GM21381 (cell line): ENCODE results near the gene SLC25A24.

ENCODE experiments used
- ATAC-seq: cut with Tn5 transposase; IDR thresholded peaks from one replicate; pipeline ENCODE4 v1.9.1; 2021; ENCODE audit warnings: mild to moderate bottlenecking, moderate library complexity; ENCODE audit not compliant: unreplicated experiment

The SLC25A24 gene

GRCh38 chr1:108108119-108108518 is 92.0 kb downstream of the SLC25A24 start:
- no peak for ATAC-seq

- ATAC-seq: no peak
Measured at GRCh38 chr1:108107658-108108057, 92.5 kb downstream of the SLC25A24 start.

GRCh38 chr1:108106775-108107174 is 93.4 kb downstream of the SLC25A24 start:
- ATAC-seq: no peak

- no peak for ATAC-seq
Measured at GRCh38 chr1:108100148-108100547, 100.0 kb downstream of the SLC25A24 start.

GRCh38 chr1:108097018-108097417 is 103.1 kb downstream of the SLC25A24 start:
- ATAC-seq: no peak

GRCh38 chr1:108096089-108096488 is 104.1 kb downstream of the SLC25A24 start:
- ATAC-seq: no peak

- no peak for ATAC-seq
Measured at GRCh38 chr1:108089477-108089876, 110.7 kb downstream of the SLC25A24 start.

- no peak for ATAC-seq
Measured at GRCh38 chr1:108085628-108086027, 114.5 kb downstream of the SLC25A24 start.

- no peak for ATAC-seq
Measured at GRCh38 chr1:108084866-108085477, 115.2 kb downstream of the SLC25A24 start.
